Measurements from ENCODE around the gene RAB8A. TPM values are rescaled to one million over a fixed set of nuclear protein-coding genes. Genes with fewer than 3 reads are reported as not detected.
A peak's percentile ranks its signal among the peaks of the same experiment; 100 is the strongest.

RAB8A gene
- total RNA-seq = 10 to 100 TPM; 40.2 to 65.6 (median 51.5) TPM

GRCh38 chr19:16111160-16111908 lies at the start of gene RAB8A:
RAB8A (plus strand) TSS chr19:16111889; CDS start chr19:16111902, 13 bp downstream.
- peak; percentile 65 to 100 (median 98) for TF ChIP-seq CTCF (IDR thresholded peaks at IDR 0.05)
- peak in 1 of 2 donors; percentile 65 for TF ChIP-seq POLR2A (IDR thresholded peaks at IDR 0.05)
- WGBS, 2 donors = 1 to 3% methylated on average over 12 to 48 of the region's 81 CpGs
- H3K9me3 ChIP-seq = no peaks in the 10 kb centered on the region
- H3K4me1 ChIP-seq = peaks cover 10 to 18% of the 10 kb centered on the region in 2 donors
- H3K36me3 ChIP-seq = no peaks in the 10 kb centered on the region
- peak within 1 kb of the TSS; percentile 81 to 97 (median 93) for H3K4me3 ChIP-seq (replicated peaks in 1 of 3)
- peak within 1 kb of the TSS; percentile 79 to 86 (median 85) for H3K27ac ChIP-seq
- peak; percentile 99 for DNase-seq
- no peaks in the 10 kb centered on the region for H3K27me3 ChIP-seq
- intact Hi-C loops (cut with DNase I) = loop anchor here (5.0 kb wide), 1 partner anchor 86 kb away; the partner anchor contains the start of gene AP1M1

GRCh38 chr19:16061943-16062342 lies 49.7 kb upstream of the RAB8A start:
- intact Hi-C loops (cut with DNase I) = no loop called here
- peaks cover 0 to under 1% of the 10 kb centered on the region in 2 donors for H3K4me1 ChIP-seq
- H3K27ac ChIP-seq = no peak overlapping the region
- no peaks in the 10 kb centered on the region for H3K36me3 ChIP-seq
- DNase-seq = no peak
- TF ChIP-seq CTCF (IDR thresholded peaks at IDR 0.05) (no peak), POLR2A (IDR thresholded peaks at IDR 0.05) (no peak)
- no peak overlapping the region for H3K4me3 ChIP-seq (replicated peaks in 1 of 3)
- H3K27me3 ChIP-seq = no peaks in the 10 kb centered on the region
- no peaks in the 10 kb centered on the region for H3K9me3 ChIP-seq
- WGBS, 2 donors = 66 to 75% methylated on average over 4 of the region's 4 CpGs

GRCh38 chr19:16062789-16063188 lies 48.9 kb upstream of the RAB8A start:
- no peak overlapping the region for H3K27ac ChIP-seq
- no peaks in the 10 kb centered on the region for H3K36me3 ChIP-seq
- no peaks in the 10 kb centered on the region for H3K9me3 ChIP-seq
- intact Hi-C loops (cut with DNase I) = no loop called here
- H3K4me3 ChIP-seq (replicated peaks in 1 of 3) = no peak overlapping the region
- WGBS, 2 donors = 74 to 77% methylated on average over 2 of the region's 2 CpGs
- TF ChIP-seq CTCF (IDR thresholded peaks at IDR 0.05) (peak; percentile 48 to 83 (median 60)), POLR2A (IDR thresholded peaks at IDR 0.05) (no peak)
- peak in 1 of 2 donors; percentile 30 for DNase-seq
- H3K27me3 ChIP-seq = no peaks in the 10 kb centered on the region
- peaks cover 0 to 8% of the 10 kb centered on the region in 2 donors for H3K4me1 ChIP-seq

GRCh38 chr19:16064209-16064889 lies 47.3 kb upstream of the RAB8A start:
- H3K4me1 ChIP-seq = peaks cover 0 to 8% of the 10 kb centered on the region in 2 donors
- no peak for DNase-seq
- peak overlapping the region in 1 of 3 donors; percentile 5 for H3K27ac ChIP-seq
- no peaks in the 10 kb centered on the region for H3K9me3 ChIP-seq
- intact Hi-C loops (cut with DNase I) = no loop called here
- no peaks in the 10 kb centered on the region for H3K27me3 ChIP-seq
- WGBS, 2 donors = 76 to 92% methylated on average over 10 to 16 of the region's 16 CpGs
- no peaks in the 10 kb centered on the region for H3K36me3 ChIP-seq
- no peak for TF ChIP-seq POLR2A (IDR thresholded peaks at IDR 0.05)
- TF ChIP-seq CTCF (IDR thresholded peaks at IDR 0.05) = no peak
- no peak overlapping the region for H3K4me3 ChIP-seq (replicated peaks in 1 of 3)

Measured in thyroid gland (tissue), 4 donors.